Measurements from ENCODE around the gene UNC13C.

Gene UNC13C

GRCh38 chr15:54594115-54594514, 615.9 kb downstream of the UNC13C start:
- no peaks in the 10 kb centered on the region for H4K20me1 ChIP-seq (ENCODE audit: control insufficient read depth, insufficient read depth, low read depth, low read length)
- H3K27me3 ChIP-seq (ENCODE audit: control insufficient read depth, low read length), result no peaks in the 10 kb centered on the region
- peaks cover 3% of the 10 kb centered on the region; the same call in 1 of the 2 replicates for H3K9me3 ChIP-seq (ENCODE audit: control insufficient read depth, insufficient read depth, low read length)
- H3K79me2 ChIP-seq (ENCODE audit: control insufficient read depth, low read length), result no peaks in the 10 kb centered on the region
- no peaks in the 10 kb centered on the region for H3F3A ChIP-seq (ENCODE audit: control insufficient read depth, insufficient read depth)
- no peak for TF ChIP-seq EZH2phosphoT487 (IDR thresholded peaks at IDR 0.05; ENCODE audit: borderline replicate concordance, low read length)
- peak; percentile 41 for TF ChIP-seq CTCF (IDR thresholded peaks at IDR 0.05; ENCODE audit: low read depth, low read length, poor library complexity, severe bottlenecking)
- no peaks in the 10 kb centered on the region for H3K36me3 ChIP-seq (ENCODE audit: control insufficient read depth, low read length)
- H3K4me3 ChIP-seq (ENCODE audit: low read length), result no peak overlapping the region
- no peaks in the 10 kb centered on the region for H3K9me2 ChIP-seq (replicated peaks; ENCODE audit: control insufficient read depth, low read length)
- no peaks in the 10 kb centered on the region for H3K4me1 ChIP-seq (ENCODE audit: control insufficient read depth, low read length)
- H3K4me2 ChIP-seq (ENCODE audit: low read length), result no peak overlapping the region
- H3K27ac ChIP-seq (ENCODE audit: low read depth, low read length), result no peak overlapping the region

GRCh38 chr15:54599386-54599785, 621.1 kb downstream of the UNC13C start:
- H3K79me2 ChIP-seq (ENCODE audit: control insufficient read depth, low read length), result no peaks in the 10 kb centered on the region
- H4K20me1 ChIP-seq (ENCODE audit: control insufficient read depth, insufficient read depth, low read depth, low read length), result no peaks in the 10 kb centered on the region

GRCh38 chr15:54605043-54605442, 626.8 kb downstream of the UNC13C start:
- H3K9me2 ChIP-seq (replicated peaks; ENCODE audit: control insufficient read depth, low read length), result no peaks in the 10 kb centered on the region; the same call in 1 of the 2 replicates
- no peak overlapping the region for H3K27ac ChIP-seq (ENCODE audit: low read depth, low read length)
- no peaks in the 10 kb centered on the region for H3K36me3 ChIP-seq (ENCODE audit: control insufficient read depth, low read length)
- H3K9me3 ChIP-seq (ENCODE audit: control insufficient read depth, insufficient read depth, low read length), result no peaks in the 10 kb centered on the region
- H3K4me3 ChIP-seq (ENCODE audit: low read length), result no peak overlapping the region
- no peaks in the 10 kb centered on the region for H3K79me2 ChIP-seq (ENCODE audit: control insufficient read depth, low read length)
- H3K4me1 ChIP-seq (ENCODE audit: control insufficient read depth, low read length), result no peaks in the 10 kb centered on the region
- H3K4me2 ChIP-seq (ENCODE audit: low read length), result no peak overlapping the region
- no peaks in the 10 kb centered on the region for H4K20me1 ChIP-seq (ENCODE audit: control insufficient read depth, insufficient read depth, low read depth, low read length)
- H3F3A ChIP-seq (ENCODE audit: control insufficient read depth, insufficient read depth), result no peaks in the 10 kb centered on the region
- H3K27me3 ChIP-seq (ENCODE audit: control insufficient read depth, low read length), result no peaks in the 10 kb centered on the region
- no peak for TF ChIP-seq CTCF (IDR thresholded peaks at IDR 0.05; ENCODE audit: low read depth, low read length, poor library complexity, severe bottlenecking)
- no peak for TF ChIP-seq EZH2phosphoT487 (IDR thresholded peaks at IDR 0.05; ENCODE audit: borderline replicate concordance, low read length)

More at GRCh38 chr15:54599386-54599785, 621.1 kb downstream of the UNC13C start:
- Histone ChIP-seq H3K4me1 (ENCODE audit: control insufficient read depth, low read length) (no peaks in the 10 kb centered on the region), H3F3A (ENCODE audit: control insufficient read depth, insufficient read depth) (no peaks in the 10 kb centered on the region), H3K9me2 (replicated peaks; ENCODE audit: control insufficient read depth, low read length) (no peaks in the 10 kb centered on the region), H3K9me3 (ENCODE audit: control insufficient read depth, insufficient read depth, low read length) (peaks cover 3% of the 10 kb centered on the region; the same call in 1 of the 2 replicates), H3K4me2 (ENCODE audit: low read length) (no peak overlapping the region), H3K27ac (ENCODE audit: low read depth, low read length) (no peak overlapping the region), H3K4me3 (ENCODE audit: low read length) (no peak overlapping the region), H3K27me3 (ENCODE audit: control insufficient read depth, low read length) (no peaks in the 10 kb centered on the region), H3K36me3 (ENCODE audit: control insufficient read depth, low read length) (no peaks in the 10 kb centered on the region)
- TF ChIP-seq EZH2phosphoT487 (IDR thresholded peaks at IDR 0.05; ENCODE audit: borderline replicate concordance, low read length) (no peak), CTCF (IDR thresholded peaks at IDR 0.05; ENCODE audit: low read depth, low read length, poor library complexity, severe bottlenecking) (no peak)
